DMS79 (cell line): ENCODE data around the gene UBR2.

Source experiments
- DNase-seq: peaks from one replicate; lab custom pipeline; 2025; lab: John Stamatoyannopoulos, UW

UBR2 gene

DNA sequence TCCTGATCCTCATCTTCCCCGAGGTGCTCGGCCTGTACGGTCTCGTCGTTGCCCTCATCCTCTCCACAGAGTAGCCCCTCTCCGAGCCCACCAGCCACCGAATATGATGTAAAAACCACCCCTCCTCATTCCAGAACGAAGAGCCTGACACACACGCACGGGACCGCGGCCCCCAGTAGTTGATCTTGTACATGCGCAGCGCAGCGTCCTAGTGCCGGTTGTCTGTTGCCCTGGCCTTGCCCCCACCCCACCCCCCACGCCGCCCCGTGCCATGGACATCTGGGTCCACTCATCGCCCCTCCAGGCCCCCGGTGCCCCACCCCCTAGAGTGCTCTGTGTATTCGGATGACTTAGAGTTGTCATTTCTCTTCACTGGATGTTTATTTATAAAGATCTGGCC, 163.8 kb downstream of the UBR2 start:
- DNase-seq = no peak

GRCh38 chr6:42729731-42730130, 165.9 kb downstream of the UBR2 start:
- no peak for DNase-seq

GRCh38 chr6:42733867-42734481, 170.1 kb downstream of the UBR2 start:
- DNase-seq = peak; percentile 48

- no peak for DNase-seq
Measured at GRCh38 chr6:42735976-42736375, 172.1 kb downstream of the UBR2 start.

DNA sequence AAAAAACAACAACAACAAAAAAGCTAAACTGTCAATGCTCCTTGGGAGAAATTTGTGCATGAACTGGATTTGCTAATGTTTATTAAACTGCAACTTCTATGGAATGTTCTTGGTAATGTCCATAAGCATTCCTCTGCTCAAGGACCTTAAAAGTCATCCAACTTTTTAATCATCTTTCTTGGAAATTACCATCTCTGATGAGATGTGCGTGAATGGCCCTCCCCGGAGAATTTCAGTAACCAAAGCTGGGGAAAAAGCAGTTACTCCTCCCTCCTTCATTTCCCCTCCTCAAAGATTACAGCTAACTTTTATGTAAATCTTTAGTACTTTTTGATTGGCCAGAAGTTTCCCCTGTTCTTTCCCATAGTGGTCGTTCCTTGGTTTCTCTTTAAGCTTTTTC, 176.9 kb downstream of the UBR2 start:
- DNase-seq = no peak

- no peak for DNase-seq
Measured at GRCh38 chr6:42742116-42742894, 178.5 kb downstream of the UBR2 start.
